Keratinocyte (primary cell): ENCODE measurements around the gene ATP2B2.

Experiments
- EZH2 ChIP-seq: IDR thresholded peaks from one replicate; pipeline ENCODE4 v1.6.1; 2012; ENCODE audit warnings: inconsistent platforms, mild to moderate bottlenecking, low read length, moderate library complexity
- TF ChIP-seq, protein P1 (sequence below), 3 experiments: IDR thresholded peaks in 1 of 3; conservative IDR thresholded peaks in 1 of 3; optimal IDR thresholded peaks in 1 of 3; 2 replicates in 2 of 3; 3 replicates in 1 of 3; pipeline versions ENCODE3 to v1.5.1; 2011; ENCODE audit warnings: low read length in 3 of 3, mild to moderate bottlenecking in 3 of 3, moderate library complexity in 2 of 3, control low read depth in 1 of 3, inconsistent platforms in 1 of 3; ENCODE audit not compliant: insufficient read depth in 2 of 3; ENCODE audit errors: extremely low read depth in 1 of 3

- TF ChIP-seq, protein P1, sequence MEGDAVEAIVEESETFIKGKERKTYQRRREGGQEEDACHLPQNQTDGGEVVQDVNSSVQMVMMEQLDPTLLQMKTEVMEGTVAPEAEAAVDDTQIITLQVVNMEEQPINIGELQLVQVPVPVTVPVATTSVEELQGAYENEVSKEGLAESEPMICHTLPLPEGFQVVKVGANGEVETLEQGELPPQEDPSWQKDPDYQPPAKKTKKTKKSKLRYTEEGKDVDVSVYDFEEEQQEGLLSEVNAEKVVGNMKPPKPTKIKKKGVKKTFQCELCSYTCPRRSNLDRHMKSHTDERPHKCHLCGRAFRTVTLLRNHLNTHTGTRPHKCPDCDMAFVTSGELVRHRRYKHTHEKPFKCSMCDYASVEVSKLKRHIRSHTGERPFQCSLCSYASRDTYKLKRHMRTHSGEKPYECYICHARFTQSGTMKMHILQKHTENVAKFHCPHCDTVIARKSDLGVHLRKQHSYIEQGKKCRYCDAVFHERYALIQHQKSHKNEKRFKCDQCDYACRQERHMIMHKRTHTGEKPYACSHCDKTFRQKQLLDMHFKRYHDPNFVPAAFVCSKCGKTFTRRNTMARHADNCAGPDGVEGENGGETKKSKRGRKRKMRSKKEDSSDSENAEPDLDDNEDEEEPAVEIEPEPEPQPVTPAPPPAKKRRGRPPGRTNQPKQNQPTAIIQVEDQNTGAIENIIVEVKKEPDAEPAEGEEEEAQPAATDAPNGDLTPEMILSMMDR (optimal IDR thresholded peaks at IDR 0.05 in 1 of 3, IDR thresholded peaks at IDR 0.05 in 1 of 3, conservative IDR thresholded peaks at IDR 0.05 in 1 of 3; ENCODE audit: extremely low read depth in 1 of 3, insufficient read depth in 2 of 3, low read length in 3 of 3), result no peak
- TF ChIP-seq EZH2, result no peak
Observed at GRCh38 chr3:10360478-10360877, 144.9 kb downstream of the ATP2B2 start.
